Measurements from ENCODE around the gene LAMB3.
A peak's percentile ranks its signal among the peaks of the same experiment; 100 is the strongest.

- TF ChIP-seq CTCF (IDR thresholded peaks at IDR 0.05; ENCODE audit: insufficient read depth, low read length, poor library complexity, severe bottlenecking) (peak; percentile 17), EZH2phosphoT487 (conservative IDR thresholded peaks at IDR 0.05; ENCODE audit: low read length) (no peak)
Measured at GRCh38 chr1:209601809-209602657, 50.2 kb downstream of the LAMB3 start.

Measured in SU-DHL-6 (cell line).